Activated CD8-positive, alpha-beta memory T cell treated with anti-CD3 and anti-CD28 coated beads, Interleukin-2, amount 50 U/mL, for 24 hours (primary cell): ENCODE measurements around the gene PIK3CG.
"Not testable (repeated sequence)": the region's sequence is repeated elsewhere in the genome, so short reads cannot be mapped to it uniquely, and the experiment has no call there.

Source experiments
- DNase-seq: peaks from one replicate; pipeline ENCODE4 v3.0.0-alpha.2; 2020; ENCODE audit errors: extremely low read depth

The PIK3CG gene

DNA sequence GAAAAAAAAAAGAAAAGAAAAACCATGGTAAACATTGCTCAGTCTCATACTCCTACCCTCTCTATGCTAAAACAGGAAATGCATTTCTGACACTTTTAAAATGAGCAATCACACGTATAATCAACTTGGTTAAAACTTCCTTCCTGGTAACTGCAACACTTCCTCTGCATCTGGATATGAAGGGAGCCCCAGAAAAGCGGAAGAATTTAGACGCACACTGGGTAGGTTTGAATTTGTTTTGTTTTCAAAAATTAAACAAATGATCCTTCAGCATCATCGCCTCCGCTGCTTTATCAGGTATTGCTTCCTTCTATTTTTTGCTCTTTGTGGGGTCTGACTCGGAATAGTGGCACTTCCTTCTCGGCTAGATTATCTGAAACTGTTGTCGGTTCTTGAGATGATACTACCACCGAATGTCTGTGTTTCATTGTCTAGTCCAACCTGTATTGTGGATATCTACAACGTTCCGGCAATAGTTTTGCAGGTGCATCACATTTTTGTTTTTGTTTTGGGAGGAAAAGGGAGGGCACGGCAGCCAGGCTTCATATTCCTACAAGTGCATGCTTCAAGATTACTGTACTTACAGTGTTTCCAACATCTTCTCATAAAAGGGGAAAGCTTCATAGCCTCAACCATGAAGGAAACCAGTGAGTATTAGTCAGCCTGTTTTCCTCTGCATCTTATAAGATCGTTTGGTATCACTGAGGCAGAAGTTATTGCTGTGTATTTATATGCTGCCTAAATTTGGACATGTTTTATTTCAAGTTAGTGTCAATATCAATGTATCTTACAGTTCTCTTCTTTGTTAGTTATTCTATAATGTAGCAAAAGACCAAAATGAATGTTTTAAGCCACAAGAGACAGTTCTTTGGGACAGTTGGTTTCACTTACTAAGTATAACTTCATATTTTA, at the start of gene PIK3CG:
TSS of gene PIK3CG (plus strand) at position 153 of the 912 bp plus-strand sequence. CDS start 2,280 bp downstream, outside the sequence.
- no peak for DNase-seq

DNA sequence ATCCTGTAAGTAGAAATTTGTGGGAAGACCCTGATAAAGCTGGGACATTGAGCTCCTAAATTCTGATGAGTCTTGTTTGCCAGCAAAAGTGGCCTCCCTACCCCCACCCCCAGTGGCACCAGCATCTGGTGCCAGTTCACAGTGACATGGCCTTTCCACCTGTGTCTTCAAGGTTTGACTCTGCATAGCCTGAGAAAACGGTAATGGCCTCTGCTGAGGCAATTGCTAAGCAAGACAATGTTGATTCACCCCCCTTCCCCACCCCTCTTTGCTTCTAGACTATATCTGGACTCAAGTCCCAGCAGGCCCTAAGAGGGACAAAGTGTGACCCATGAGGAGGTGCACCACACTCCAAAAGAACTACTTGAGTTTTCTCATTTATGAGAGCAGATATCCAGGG, 48.0 kb upstream of the PIK3CG start:
- no peak for DNase-seq

DNA sequence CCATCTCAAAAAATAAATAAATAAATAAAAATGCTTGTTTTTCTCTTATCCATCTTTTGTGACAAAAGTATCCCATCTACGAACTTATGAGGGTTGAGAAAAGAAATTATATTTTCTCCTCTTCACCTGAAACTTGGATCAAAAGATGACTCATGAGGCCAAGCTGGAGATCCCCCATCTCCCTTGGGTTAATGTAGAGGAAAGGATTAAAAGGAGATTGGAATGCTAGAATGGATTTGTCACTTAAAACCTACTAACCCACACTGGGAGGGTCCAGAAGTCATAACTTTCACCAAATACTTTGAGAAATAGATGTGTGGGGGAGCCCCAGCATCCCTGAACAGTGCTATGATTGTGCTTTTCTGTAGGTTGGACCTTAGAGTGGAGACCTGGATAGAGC, 46.3 kb upstream of the PIK3CG start:
- no peak for DNase-seq

DNA sequence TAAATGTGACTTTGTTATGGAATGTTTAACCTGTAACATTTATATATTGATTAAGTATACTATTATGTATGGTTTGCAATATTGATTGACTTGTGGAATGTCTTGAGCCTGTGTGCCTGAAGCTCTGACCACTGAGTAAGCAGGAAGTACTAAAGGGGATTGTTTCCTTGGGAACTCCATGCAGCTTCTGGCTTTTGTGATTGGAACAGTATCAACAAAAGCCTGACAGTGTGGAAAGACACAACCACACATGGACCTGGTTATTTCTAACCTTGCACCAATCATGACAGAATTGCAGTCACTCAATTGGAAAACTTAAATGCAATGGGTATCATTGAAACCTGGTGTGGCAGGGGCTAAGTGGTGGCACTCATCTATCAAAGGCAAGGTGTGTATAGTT, 45.5 kb upstream of the PIK3CG start:
- DNase-seq, result no peak

DNA sequence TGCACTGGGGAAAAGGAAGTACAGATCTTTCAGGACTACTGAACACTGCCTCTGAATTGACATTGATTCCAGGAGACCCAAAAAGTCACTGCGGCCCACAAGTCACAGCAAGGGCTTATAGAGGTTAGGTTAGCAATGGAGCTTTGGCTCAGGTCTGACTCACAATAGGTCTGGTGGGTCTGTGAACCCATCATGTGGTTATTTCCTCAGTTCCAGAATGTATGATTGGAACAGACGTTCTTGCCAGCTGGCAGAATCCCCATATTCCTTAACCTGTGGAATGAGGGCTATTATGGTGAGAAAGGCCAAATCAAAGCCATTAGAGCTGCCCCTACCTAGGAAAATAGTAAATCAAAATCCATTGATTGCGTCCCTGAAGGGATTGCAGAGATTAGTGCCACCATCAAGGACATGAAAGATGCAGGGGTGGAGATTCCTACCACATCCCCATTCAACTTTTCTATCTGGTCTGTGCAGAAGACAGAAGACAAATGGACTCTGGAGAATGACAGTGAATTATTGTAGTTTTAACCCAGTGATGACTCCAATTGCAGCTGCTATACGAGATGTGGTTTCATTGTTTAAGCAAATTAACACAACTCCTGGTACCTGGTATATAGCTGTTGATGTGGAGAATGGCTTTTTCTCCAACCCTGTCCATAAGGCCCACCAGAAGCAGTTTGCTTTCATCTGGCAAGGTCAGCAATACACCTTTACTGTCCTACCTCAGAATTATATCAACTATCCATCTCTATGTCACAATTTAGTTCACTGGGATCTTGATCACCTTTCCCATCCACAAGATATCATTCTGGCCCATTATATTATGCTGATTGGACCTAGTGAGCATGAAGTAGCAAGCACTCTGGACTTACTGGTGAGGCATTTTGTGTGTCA, 44.5 kb upstream of the PIK3CG start:
- no peak for DNase-seq

DNA sequence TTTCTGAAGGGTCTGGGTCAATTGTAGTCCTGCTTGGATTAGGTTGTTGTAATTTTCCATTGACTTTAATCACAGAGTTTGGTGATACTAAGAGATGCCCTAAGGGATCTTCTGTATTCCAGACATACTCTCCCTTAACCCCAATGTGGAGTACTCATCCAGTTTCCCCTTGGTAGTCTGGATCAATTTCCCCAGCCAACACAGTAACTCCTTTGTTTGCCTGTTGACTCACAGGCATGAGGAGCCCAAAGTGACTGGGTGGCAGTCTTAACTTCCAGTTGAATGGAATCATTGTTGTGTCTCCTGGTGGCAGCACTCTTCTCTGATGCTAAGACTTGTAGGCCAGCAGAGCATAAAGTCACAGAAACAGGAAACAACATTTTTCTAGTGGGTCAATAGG, 41.5 kb upstream of the PIK3CG start:
- no peak for DNase-seq

DNA sequence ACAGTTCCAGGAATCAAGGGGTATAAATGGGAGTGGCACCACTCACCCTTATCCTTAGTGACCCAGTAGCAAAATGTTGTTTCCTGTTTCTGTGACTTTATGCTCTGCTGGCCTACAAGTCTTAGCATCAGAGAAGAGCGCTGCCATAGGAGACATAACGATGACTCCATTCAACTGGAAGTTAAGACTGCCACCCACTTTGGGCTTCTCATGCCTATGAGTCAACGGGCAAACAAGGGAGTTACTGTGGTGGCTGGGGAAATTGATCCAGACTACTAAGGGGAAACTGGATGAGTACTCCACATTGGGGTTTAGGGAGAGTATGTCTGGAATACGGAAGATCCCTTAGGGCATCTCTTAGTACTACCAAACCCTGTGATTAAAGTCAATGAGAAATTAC, 40.6 kb upstream of the PIK3CG start:
- DNase-seq, result no peak

DNA sequence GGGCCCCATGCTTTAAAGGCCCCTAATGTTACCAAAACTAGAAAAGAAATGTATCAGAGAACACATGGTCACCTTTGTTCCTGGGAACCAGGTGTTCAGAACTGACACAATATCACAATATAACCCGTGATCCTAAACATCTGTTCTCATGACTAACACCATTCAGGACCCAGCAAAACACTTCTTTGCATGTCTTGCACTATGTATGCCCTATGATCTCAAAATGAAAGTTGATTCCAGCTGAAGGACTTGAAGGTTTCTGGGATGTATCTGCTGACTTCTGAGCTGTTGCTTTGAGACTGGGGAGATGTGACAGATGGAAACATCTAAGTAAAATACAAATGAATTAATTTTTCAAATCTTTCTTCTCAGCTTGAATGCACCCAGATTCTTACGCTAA, 37.5 kb upstream of the PIK3CG start:
- no peak for DNase-seq

DNA sequence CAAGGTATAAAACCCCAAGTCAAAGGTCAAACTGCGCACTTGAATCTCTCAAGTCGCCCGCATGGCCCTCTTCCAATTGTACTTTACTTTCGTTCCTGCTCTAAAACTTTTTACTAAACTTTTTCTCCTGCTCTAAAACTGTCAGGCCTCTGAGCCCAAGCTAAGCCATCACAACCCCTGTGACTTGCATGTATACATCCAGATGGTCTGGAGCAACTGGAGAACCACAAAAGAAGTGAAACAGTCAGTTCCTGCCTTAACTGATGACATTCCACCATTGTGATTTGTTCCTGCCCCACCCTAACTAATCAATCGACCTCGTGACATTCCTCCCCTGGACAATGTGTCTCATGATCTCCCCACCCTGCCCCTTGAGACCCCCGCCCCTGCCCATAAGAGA, 35.6 kb upstream of the PIK3CG start:
- DNase-seq, result no peak

DNA sequence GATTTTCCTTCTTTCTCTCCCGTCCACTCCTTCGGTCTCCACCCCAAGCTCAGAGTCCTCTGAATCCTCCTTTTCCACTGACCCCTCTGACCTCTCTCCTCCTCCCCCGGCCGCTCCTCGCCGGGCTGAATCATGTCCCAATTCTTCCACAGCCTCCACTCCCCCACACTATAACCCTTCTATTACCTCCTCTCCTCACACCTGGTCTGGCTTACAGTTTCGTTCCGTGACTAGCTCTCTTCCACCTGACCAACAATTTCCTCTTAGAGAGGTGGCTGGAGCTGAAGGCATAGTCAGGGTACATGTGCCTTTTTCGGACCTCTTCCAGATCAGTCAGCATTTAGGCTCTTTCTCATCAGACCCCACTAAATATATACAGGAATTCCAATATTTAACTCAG, 34.2 kb upstream of the PIK3CG start:
- DNase-seq, result not testable (repeated sequence)

DNA sequence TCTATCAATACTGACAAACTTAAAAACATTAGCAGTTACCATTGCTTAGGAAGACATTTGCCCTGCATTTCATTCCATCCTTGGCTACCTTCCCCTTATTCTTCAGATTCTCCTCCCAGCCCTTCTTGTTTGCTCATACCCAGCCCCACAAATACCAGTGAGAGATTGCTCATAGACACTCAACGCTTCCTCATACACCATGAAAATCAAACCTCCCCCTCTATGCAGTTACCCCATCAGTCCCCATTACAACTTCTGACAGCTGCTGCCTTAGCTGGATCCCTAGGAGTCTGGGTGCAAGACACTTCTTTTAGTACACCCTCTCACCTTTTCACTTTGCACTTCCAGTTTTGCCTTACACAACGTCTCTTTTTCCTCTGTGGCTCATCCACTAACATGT, 28.3 kb upstream of the PIK3CG start:
- DNase-seq, result no peak

DNA sequence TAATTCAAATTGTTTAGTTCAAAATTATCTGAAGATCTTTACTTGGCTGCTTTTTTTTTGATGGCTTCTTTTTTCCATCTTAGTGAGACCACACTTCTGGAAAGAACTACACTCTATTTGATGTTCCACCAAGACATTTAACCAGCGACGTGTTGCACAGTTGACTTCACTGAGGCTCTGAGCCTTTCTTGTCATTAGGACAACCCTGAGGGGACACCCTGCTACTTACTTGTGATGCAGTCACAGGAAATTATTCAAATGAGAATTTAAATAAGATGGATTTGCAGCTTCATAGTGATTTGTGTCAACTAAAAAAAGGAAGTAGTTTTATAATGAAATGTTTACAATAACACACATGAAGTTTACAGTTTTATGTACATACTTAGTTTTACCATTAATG, 25.6 kb upstream of the PIK3CG start:
- no peak for DNase-seq

DNA sequence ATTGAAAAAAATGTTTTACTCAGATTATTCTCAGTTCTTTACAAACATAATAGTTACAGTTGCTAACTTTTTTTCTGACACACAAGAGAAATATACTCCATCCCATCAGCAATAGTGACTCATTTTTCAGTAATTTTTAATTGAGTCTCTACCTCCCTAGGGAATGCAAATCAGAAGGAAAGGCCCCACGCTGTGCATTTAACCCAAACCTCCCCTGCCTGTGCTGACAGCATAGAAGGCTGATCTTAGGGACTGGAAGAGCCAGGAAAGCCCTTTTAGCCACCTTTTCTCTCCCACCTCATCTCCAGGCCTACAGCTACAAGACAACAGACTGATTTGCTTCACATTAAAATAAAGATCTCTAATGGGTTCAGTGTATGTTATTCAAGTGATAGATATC, 24.7 kb upstream of the PIK3CG start:
- DNase-seq, result no peak

DNA sequence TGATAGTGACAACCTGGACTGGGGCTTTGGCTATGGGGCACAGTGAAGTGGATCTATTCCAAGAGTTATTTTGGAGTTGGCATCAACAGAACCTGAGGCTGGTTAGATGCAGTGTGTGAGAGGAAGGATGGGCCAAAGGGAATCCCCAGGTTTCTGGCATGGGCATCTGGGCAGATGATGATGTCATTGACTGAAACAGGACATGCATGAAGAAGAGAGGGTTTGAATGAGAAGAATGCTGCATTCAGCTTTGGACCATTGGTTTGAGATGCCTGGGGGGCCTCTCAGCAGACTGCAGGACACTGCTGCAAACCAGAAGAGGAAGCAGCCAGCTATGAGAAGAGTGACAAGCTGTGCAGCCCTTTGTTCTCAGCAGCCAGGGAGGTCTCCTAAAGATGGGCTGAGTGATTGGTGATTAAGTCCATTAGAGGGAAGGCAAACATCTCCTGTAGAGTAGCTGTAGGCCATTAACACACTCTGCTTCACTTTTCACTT, 23.1 kb upstream of the PIK3CG start:
- DNase-seq, result no peak

DNA sequence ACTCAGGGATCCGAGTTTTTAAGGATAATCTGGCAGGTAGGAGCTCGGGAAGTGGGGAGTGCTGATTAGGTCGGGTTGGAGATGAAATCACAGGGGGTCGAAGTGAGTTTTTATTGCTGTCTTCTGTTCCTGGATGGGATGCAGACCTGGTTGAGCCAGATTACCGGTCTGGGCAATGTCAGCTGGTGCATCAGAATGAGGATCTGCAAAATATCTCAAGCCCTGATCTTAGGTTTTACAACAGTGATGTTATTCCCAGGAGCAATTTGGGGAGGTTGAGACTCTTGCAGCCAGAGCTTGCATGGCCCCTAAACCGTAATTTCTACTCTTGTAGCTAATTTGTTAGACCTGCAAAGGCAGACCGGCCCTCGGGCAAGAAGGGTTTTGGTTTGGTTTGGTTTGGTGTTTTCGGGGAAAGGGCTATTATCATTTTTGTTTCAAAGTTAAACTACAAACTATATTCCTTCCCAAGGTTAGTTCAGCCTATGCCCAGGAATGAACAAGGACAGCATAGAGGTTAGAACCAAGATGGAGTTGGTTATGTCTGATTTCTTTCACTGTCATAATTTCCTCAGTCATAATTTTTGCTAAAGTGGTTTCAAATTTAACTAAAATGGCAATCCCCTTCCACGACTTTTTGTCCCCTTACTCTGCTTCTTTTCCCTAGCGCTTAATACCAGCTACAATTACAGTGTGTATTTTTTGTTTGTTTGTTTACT, 20.6 kb upstream of the PIK3CG start:
- no peak for DNase-seq

DNA sequence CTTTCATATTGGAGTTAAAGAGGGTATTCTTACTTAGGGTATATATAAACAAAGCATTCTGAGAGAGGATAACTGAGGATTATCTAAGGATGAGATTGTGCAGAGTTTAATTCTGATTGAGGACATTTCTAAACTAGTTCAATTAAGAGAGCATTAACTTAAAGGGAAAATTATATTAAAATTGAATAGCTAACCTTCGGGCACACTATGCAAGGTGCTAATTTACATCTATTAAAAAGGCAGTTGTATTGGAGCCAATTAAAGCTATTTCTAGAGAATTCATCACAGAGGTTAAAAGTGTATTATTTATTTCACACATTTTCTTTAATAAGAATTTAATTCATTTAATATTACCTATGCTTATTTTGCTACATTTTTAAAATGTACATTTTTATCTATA, 17.0 kb upstream of the PIK3CG start:
- no peak for DNase-seq

DNA sequence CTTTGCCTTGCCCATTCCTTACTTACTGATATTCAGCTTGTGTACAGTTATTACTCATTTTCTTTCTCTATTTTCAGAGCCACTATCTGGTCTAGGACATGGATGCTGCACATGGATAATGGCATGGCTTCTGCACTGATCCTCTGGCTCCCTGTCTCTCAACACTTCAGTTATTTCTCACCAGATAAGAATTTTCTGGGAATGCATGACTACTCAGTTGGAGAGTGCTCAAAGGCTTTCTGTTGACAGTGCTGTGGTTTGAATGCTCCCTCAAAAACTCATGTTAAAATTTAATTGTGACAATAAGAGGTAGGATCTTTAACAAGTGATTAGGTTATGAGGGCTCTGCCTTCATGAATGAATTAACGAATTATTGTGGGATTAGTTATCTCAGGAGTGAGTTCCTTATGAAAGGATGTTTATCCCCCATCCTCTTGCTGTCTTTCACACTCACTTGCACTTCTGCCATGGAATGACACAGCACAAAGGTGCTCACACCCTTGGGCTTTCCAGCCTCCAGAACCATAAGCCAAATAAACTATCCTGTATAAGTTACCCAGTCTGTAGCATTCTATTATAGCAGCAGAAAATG, 16.1 kb upstream of the PIK3CG start:
- DNase-seq, result no peak

DNA sequence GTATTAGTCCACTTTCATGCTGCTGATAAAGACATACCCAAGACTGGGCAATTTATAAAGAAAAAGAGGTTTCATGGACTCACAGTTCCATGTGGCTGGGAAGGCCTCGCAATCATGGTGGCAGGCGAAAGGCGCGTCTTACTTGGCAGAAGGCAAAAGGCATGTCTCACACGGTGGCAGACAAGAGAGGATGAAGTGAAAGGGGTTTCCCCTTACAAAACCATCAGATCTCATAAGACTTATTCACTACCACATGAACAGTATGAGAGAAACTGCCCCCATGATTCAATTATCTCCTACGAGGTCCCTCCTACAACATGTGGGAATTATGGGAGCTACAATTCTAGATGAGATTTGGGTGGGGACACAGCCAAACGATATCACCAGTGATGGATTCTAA, 13.4 kb upstream of the PIK3CG start:
- not testable (repeated sequence) for DNase-seq

DNA sequence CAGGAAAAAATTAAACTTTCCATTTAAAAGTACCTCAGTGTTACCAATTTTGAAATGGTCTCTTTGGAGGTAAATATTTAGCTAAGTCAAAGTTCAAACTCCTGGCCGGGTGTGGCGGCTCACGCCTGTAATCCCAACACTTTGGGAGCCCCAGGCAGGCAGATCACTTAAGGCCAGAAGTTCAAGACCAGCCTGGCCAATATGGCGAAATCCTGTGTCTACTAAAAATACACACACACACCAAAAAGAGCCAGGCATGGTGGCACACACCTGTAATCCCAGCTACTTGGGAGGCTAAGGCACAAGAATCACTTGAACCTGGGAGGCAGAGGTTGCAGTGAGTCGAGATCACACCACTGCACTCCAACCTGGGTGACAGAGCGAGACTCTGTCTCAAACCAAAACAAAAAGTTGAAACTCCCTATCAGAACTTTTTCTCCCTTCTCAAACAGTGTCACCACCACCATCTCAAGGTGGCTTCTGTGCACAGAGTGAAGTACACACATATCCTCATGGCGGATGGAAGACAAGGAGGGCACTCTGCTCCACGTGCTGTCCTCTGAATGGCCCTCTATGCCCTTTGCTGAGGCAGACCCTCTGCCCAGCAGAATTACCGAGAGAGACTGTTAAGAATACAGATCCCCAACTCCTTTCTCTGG, 11.7 kb upstream of the PIK3CG start:
- no peak for DNase-seq

DNA sequence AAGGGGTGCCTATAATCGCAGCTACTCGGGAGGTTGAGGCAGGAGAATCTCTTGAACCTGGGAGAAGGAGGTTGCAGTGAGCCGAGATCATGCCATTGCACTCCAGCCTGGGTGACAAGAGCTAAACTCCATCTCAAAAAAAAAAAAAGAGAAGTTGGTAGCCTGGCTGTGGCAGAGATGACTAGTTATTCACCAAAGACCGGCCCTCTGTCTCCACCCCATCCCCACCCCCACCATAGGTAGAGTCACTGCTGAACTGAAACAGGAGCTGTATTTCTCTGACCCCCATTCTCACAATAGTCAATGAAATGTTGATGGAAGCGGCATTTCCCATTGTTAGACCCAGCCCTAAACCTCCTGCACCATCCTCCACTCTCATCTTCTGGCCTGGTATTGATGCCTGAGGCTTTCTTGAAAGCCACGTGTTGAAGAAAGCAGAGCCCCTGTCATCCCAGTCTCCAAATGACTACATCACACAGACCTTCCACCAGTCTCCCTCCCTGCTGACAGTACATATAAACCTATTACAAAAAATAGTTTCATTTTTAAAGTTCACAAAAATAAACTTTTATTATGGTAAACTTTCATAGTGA, 9.4 kb upstream of the PIK3CG start:
- DNase-seq, result no peak
